Measurements from ENCODE around the gene SNX25.

Gene SNX25

DNA sequence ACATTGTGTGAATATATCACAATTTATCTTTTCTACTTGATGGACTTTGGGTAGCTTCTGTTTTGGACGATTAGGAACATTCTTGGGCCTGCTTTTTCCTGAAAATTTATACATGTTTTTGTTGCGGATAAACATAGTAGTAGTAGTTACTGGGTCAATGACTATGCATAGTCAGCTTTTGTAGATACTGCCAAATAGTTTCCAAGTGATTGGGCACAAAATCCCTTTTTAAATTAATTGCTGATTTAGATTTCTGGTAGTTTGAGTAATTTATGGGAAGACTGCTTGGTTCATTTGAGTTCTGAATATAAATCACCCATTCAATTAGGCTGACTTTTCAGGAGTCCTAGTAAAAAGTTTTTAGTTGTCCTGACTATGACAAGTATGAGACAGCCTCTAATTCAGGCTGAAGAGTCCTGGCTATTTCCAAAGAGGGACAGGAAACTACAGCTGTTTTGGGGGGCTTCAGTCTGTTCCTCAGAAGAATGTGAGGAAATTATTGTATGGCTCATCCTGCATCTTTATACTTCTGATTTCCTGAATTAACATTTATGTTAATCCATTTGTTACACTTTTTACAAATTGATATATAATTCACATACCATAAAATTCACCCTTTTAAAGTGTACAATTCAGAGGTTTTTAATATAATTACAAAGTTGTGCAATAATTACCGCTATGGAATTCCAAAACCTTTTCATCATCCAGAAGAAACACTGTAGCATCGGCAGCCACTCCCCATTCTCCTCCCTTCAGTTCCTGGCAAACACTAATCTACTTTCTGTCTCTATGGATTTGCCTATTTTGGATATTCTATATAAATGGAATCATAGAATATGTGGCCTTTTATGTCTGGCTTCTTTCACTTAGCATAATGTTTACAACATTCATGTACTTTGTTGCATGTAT, 172.1 kb downstream of the SNX25 start:
- TF ChIP-seq, protein P1, sequence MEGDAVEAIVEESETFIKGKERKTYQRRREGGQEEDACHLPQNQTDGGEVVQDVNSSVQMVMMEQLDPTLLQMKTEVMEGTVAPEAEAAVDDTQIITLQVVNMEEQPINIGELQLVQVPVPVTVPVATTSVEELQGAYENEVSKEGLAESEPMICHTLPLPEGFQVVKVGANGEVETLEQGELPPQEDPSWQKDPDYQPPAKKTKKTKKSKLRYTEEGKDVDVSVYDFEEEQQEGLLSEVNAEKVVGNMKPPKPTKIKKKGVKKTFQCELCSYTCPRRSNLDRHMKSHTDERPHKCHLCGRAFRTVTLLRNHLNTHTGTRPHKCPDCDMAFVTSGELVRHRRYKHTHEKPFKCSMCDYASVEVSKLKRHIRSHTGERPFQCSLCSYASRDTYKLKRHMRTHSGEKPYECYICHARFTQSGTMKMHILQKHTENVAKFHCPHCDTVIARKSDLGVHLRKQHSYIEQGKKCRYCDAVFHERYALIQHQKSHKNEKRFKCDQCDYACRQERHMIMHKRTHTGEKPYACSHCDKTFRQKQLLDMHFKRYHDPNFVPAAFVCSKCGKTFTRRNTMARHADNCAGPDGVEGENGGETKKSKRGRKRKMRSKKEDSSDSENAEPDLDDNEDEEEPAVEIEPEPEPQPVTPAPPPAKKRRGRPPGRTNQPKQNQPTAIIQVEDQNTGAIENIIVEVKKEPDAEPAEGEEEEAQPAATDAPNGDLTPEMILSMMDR (conservative IDR thresholded peaks at IDR 0.05; ENCODE audit: control insufficient read depth, insufficient read depth, low read depth, low read length): no peak
- H3K4me3 ChIP-seq (ENCODE audit: control insufficient read depth, low read depth, low read length): no peak overlapping the region
- DNase-seq (ENCODE audit: low read depth): peak; percentile 37

DNA sequence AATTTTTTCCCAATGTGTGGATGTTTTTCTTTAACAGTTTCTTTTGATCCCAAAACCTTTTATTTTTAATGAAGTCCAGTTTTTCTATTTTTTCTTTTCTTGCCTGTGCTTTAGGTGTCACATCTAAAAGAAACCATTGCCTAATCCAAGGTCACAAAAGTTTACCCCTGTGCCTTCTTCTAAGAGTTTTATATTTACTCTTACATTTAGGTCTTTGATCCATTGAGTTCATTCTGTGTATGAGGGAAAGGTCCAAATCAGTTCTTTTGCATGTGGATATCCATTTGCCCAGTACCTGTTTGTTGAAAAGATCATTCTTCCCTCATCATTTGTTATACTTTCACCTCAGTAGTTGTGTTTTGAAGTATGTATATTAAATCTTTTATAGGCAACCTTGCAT, 173.4 kb downstream of the SNX25 start:
- H3K4me3 ChIP-seq (ENCODE audit: control insufficient read depth, low read depth, low read length): no peak overlapping the region
- DNase-seq (ENCODE audit: low read depth): no peak
- TF ChIP-seq, protein P1 (conservative IDR thresholded peaks at IDR 0.05; ENCODE audit: control insufficient read depth, insufficient read depth, low read depth, low read length): no peak

DNA sequence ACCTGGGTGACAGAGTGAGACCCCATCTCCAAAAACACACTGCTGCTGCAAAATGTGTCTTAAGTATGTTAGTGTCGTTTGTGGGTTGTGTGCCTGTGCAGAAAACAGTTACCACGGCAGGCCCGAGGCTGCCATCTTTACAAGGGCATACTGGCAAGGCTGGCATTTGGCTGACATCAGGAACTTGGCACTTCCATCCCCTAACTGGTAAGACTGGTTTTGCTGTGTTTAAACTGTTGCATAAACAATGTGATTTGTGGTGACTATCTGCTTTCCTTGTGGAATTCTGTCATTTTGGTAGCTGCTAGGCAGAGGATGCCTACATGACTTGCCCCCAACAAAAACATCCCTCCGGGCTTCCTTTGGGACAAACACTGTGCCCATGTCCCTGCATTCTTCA, 174.1 kb downstream of the SNX25 start:
- TF ChIP-seq, protein P1 (conservative IDR thresholded peaks at IDR 0.05; ENCODE audit: control insufficient read depth, insufficient read depth, low read depth, low read length): no peak
- H3K4me3 ChIP-seq (ENCODE audit: control insufficient read depth, low read depth, low read length): no peak overlapping the region
- no peak for DNase-seq (ENCODE audit: low read depth)

DNA sequence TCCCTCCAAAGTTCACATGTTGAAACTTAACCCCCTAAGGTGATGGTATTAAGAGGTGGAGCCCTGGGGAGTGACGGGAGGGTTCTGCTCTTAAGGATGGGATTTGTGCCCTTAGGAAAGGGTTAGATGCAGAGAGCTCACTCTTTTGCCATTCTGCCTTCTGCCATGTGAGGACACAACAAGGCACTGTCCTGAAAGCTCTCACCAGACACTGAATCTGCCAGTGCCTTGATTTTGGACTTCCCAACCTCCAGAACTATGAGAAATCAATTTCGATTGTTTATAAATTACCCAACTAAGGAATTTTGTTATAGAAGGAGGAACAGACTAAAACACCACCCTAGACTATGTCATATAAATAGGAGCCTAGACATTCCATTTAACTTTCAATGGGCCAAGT, 174.7 kb downstream of the SNX25 start:
- DNase-seq (ENCODE audit: low read depth): no peak
- no peak overlapping the region for H3K4me3 ChIP-seq (ENCODE audit: control insufficient read depth, low read depth, low read length)
- TF ChIP-seq, protein P1 (conservative IDR thresholded peaks at IDR 0.05; ENCODE audit: control insufficient read depth, insufficient read depth, low read depth, low read length): no peak

DNA sequence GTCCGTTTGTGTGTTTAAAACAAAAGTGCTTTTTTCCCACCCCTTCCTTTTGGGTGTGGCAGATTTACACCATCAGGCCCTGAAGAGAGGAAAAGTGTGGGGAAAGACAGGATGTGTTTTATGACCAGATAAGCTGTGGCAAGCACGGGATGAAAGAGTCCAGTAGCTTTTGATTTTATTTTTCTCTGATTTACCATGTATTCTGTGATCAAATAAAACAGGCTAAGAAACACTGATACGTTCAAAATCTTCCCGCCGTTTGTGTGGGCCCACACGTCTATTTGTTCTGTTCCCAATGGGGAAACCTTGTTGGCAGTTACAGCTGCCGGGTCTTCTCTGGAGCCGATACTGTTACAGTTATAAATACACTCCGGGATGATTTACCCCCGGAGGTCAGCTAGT, 175.5 kb downstream of the SNX25 start:
- TF ChIP-seq, protein P1 (conservative IDR thresholded peaks at IDR 0.05; ENCODE audit: control insufficient read depth, insufficient read depth, low read depth, low read length): no peak
- DNase-seq (ENCODE audit: low read depth): peak; percentile 14
- H3K4me3 ChIP-seq (ENCODE audit: control insufficient read depth, low read depth, low read length): no peak overlapping the region

DNA sequence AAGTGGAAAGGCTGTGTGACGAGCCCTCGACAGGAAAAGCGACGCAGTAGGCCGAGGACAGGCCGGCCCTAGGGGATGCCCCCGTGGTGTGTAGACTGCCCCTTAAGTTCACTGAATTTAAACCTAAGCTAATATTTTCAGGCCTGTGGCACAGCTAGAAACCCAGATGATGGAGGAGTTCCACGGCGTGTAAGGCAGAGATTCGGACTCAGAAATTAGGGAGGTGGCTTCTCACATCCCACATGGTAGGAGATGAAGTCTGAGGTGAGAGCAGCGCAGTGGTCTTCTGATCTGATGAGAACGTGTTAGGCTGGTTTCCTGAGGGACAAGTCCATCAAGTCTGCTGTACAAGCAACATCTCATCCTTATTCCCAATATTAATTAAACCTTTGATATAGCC, 178.6 kb downstream of the SNX25 start:
- TF ChIP-seq, protein P1 (conservative IDR thresholded peaks at IDR 0.05; ENCODE audit: control insufficient read depth, insufficient read depth, low read depth, low read length): no peak
- no peak for DNase-seq (ENCODE audit: low read depth)
- no peak overlapping the region for H3K4me3 ChIP-seq (ENCODE audit: control insufficient read depth, low read depth, low read length)

All from fibroblast of mammary gland (primary cell).